HCT116 (cell line): ENCODE data around the gene DLG4. TPM values are rescaled to one million over a fixed set of nuclear protein-coding genes. Genes with fewer than 3 reads are reported as not detected.

Experiments used
- ATAC-seq: fragments of 200-7000 bp; cut with Tn5 transposase; 2 replicates; pipeline ENCODE4 v1.9.1; 2020; ENCODE audit warnings: mild to moderate bottlenecking, moderate library complexity
- BruUV-seq: library from RNA; stranded (reverse); fragments of 400-500 nt; replicated peaks from 2 replicates; lab custom pipeline; 2021; lab: Mats Ljungman, UMichigan
- CTCF ChIA-PET: fragments of 300-600 bp; sonication (Branson Sonifier 250); formaldehyde crosslinking; loops from one replicate; lab custom pipeline; 2021; ENCODE audit warnings: antibody characterized with exemption; lab: Charles Lee
- POLR2A ChIA-PET: fragments of 300-600, 350-600 bp; sonication (Branson Sonifier 250); formaldehyde crosslinking; loops from one replicate; lab custom pipeline; 2021; ENCODE audit warnings: antibody characterized with exemption; lab: Charles Lee
- RAD21 ChIA-PET, 2 experiments: fragments of 300-600 bp; sonication (Branson Sonifier 250); formaldehyde crosslinking; loops; one replicate each; lab custom pipeline; 2023; ENCODE audit warnings: low total read pairs in 2 of 2; ENCODE audit not compliant: uncharacterized antibody in 2 of 2, unreplicated experiment in 2 of 2, low non-redundant PET in 1 of 2; lab: Charles Lee
- DNase-seq: peaks from one replicate; pipeline ENCODE4 v3.0.0-alpha.2; 2010; ENCODE audit warnings: low read depth, low spot score
- H2AFZ ChIP-seq: fragments of 200-600 bp; shearing (Covaris generic), sonication (generic); 2 replicates; pipeline ENCODE4 v1.6.1; 2017; ENCODE audit warnings: low read depth, mixed run types, mixed read lengths, antibody characterized with exemption, low read length; ENCODE audit not compliant: poor library complexity, severe bottlenecking
- H3K27ac ChIP-seq: 2 replicates; pipeline ENCODE4 v1.5.1; 2012; ENCODE audit warnings: low read depth, low read length
- H3K27me3 ChIP-seq: fragments of 200-600 bp; sonication (generic); 2 replicates; pipeline ENCODE4 v1.6.1; 2016; ENCODE audit warnings: mixed run types, low read length, mixed read lengths; ENCODE audit not compliant: insufficient read depth
- H3K36me3 ChIP-seq, 2 experiments: fragments of 200-500 bp in 1 of 2; fragments of 200-600 bp in 1 of 2; sonication (Bioruptor generic) in 1 of 2; sonication (generic) in 1 of 2; 2 replicates each; pipeline versions ENCODE4 v1.5.1 to v1.6.1; 2014 to 2016; ENCODE audit warnings: low read length in 2 of 2, inconsistent platforms in 1 of 2, mixed read lengths in 1 of 2, mixed run types in 1 of 2; ENCODE audit not compliant: insufficient read depth in 2 of 2, control insufficient read depth in 1 of 2
- H3K4me1 ChIP-seq, 2 experiments: fragments of 200-600 bp in 1 of 2; sonication (generic) in 1 of 2; 2 replicates each; pipeline versions ENCODE4 v1.5.1 to v1.6.1; 2012 to 2017; ENCODE audit warnings: low read length in 2 of 2, inconsistent platforms in 1 of 2, mild to moderate bottlenecking in 1 of 2, mixed read lengths in 1 of 2, mixed run types in 1 of 2, moderate library complexity in 1 of 2; ENCODE audit not compliant: insufficient read depth in 2 of 2, control insufficient read depth in 1 of 2
- H3K4me2 ChIP-seq: fragments of 200-600 bp; sonication (generic); 2 replicates; pipeline ENCODE4 v1.6.1; 2017; ENCODE audit warnings: mixed run types, low read length, mixed read lengths
- H3K4me3 ChIP-seq, 2 experiments: fragments of 200-600 bp in 1 of 2; sonication (generic) in 1 of 2; replicated peaks in 1 of 2; 2 replicates each; pipeline ENCODE4 v1.5.1; 2011 to 2016; ENCODE audit warnings: low read length in 2 of 2, control low read depth in 1 of 2, low read depth in 1 of 2, mild to moderate bottlenecking in 1 of 2, mixed read lengths in 1 of 2, mixed run types in 1 of 2
- H3K79me2 ChIP-seq: fragments of 200-600 bp; sonication (generic); 2 replicates; pipeline ENCODE4 v1.6.1; 2017; ENCODE audit warnings: mild to moderate bottlenecking, mixed run types, low read length, moderate library complexity, mixed read lengths; ENCODE audit not compliant: insufficient read depth
- H3K9ac ChIP-seq: fragments of 200-600 bp; sonication (generic); 2 replicates; pipeline ENCODE4 v1.6.1; 2016; ENCODE audit warnings: low read length, mixed read lengths
- H3K9me2 ChIP-seq: fragments of 200-600 bp; sonication (generic), shearing (Covaris generic); 2 replicates; pipeline ENCODE4 v1.6.1; 2017; ENCODE audit warnings: mixed run types, mild to moderate bottlenecking, moderate library complexity; ENCODE audit not compliant: insufficient read depth
- H3K9me3 ChIP-seq, 2 experiments: fragments of 200-500 bp in 1 of 2; fragments of 200-600 bp in 1 of 2; sonication (Bioruptor generic) in 1 of 2; sonication (generic) in 1 of 2; 2 replicates each; pipeline ENCODE4 v1.6.1; 2014 to 2017; ENCODE audit warnings: low read length in 2 of 2, mixed read lengths in 2 of 2, inconsistent platforms in 1 of 2, low read depth in 1 of 2, mild to moderate bottlenecking in 1 of 2, mixed run types in 1 of 2, moderate library complexity in 1 of 2; ENCODE audit not compliant: control insufficient read depth in 1 of 2, insufficient read depth in 1 of 2
- H4K20me1 ChIP-seq: fragments of 200-600 bp; sonication (generic), shearing (Covaris generic); 2 replicates; pipeline ENCODE4 v1.6.1; 2017; ENCODE audit warnings: mixed run types, mild to moderate bottlenecking, moderate library complexity; ENCODE audit not compliant: insufficient read depth
- CEBPB ChIP-seq: IDR thresholded peaks from 2 replicates; pipeline ENCODE4 v1.6.1; 2012; ENCODE audit warnings: low read depth
- EGR1 ChIP-seq: IDR thresholded peaks from 2 replicates; pipeline ENCODE4 v1.6.1; 2012; ENCODE audit warnings: low read depth
- EZH2 ChIP-seq: fragments of 200-600 bp; sonication (generic); IDR thresholded peaks from 2 replicates; pipeline ENCODE4 v1.6.1; 2017; ENCODE audit warnings: antibody characterized with exemption, mixed run types
- MAX ChIP-seq: IDR thresholded peaks from 2 replicates; pipeline ENCODE4 v1.6.1; 2012
- POLR2AphosphoS5 ChIP-seq: IDR thresholded peaks from 2 replicates; pipeline ENCODE4 v1.6.1; 2011; ENCODE audit warnings: mild to moderate bottlenecking, low read depth, low read length, moderate library complexity
- SP1 ChIP-seq: IDR thresholded peaks from 2 replicates; pipeline ENCODE4 v1.6.1; 2012; ENCODE audit warnings: low read depth
- YY1 ChIP-seq: IDR thresholded peaks from 2 replicates; pipeline ENCODE4 v1.6.1; 2011; ENCODE audit warnings: low read length, low read depth, moderate library complexity, mild to moderate bottlenecking; ENCODE audit not compliant: insufficient replicate concordance; ENCODE audit errors: extremely low read depth
- ZBTB33 ChIP-seq: IDR thresholded peaks from 2 replicates; pipeline ENCODE4 v1.6.1; 2011; ENCODE audit warnings: mild to moderate bottlenecking, low read length, moderate library complexity; ENCODE audit not compliant: insufficient replicate concordance; ENCODE audit errors: extremely low read depth
- ZNF274 ChIP-seq: fragments of 200-500 bp; sonication (Bioruptor generic); IDR thresholded peaks from 2 replicates; pipeline ENCODE4 v1.6.1; 2014; ENCODE audit warnings: mild to moderate bottlenecking, low read depth, low read length, inconsistent platforms
- intact Hi-C: fragments of 100-400 bp; cut with micrococcal nuclease; formaldehyde crosslinking; loops from 2 replicates; pipeline ENCODE4 v1.10.0; 2022
- total RNA-seq: library from RNA; stranded (reverse); gene quantifications from one replicate; pipeline ENCODE4 v1.2.1, GENCODE V29; 2021; ENCODE audit not compliant: unreplicated experiment

Gene DLG4
- total RNA-seq, 1 experiment from 2014 or later = 15.0 TPM

- DNase-seq (no peak), ATAC-seq (no peak)
- Histone ChIP-seq H3K4me1 (peaks cover 7 to 15% of the 10 kb centered on the region in 2 experiments), H3K27ac (no peak overlapping the region), H3K9me3 (peaks cover 0 to 7% of the 10 kb centered on the region in 2 experiments; a peak in 1 of 4 replicates), H2AFZ (no peak overlapping the region), H3K9ac (no peak overlapping the region), H3K36me3 (no peaks in the 10 kb centered on the region), H3K27me3 (no peaks in the 10 kb centered on the region), H3K9me2 (no peaks in the 10 kb centered on the region), H3K4me3 (no peak overlapping the region), H3K79me2 (no peaks in the 10 kb centered on the region), H4K20me1 (no peaks in the 10 kb centered on the region), H3K4me2 (no peak overlapping the region)
- intact Hi-C loops = no loop called here
- BruUV-seq = no TSS peak
- CTCF ChIA-PET = no interaction called here
- POLR2A ChIA-PET = no interaction called here
- TF ChIP-seq POLR2AphosphoS5 = no peak
- TF ChIP-seq CEBPB = no peak
- TF ChIP-seq MAX = no peak
- no peak for TF ChIP-seq YY1
- RAD21 ChIA-PET = no interaction called here
These were observed 44.9 kb downstream of the DLG4 start for GRCh38 chr17:7174603-7175326.

- no peak for DNase-seq
- no TSS peak for BruUV-seq
- Histone ChIP-seq H3K27ac (no peak overlapping the region), H3K4me3 (no peak overlapping the region), H3K9me2 (no peaks in the 10 kb centered on the region), H2AFZ (no peak overlapping the region), H3K4me1 (peaks cover 7 to 15% of the 10 kb centered on the region in 2 experiments), H3K9me3 (peaks cover 0 to 8% of the 10 kb centered on the region in 2 experiments; a peak in 1 of 4 replicates), H3K4me2 (no peak overlapping the region), H3K27me3 (no peaks in the 10 kb centered on the region), H3K9ac (no peak overlapping the region), H3K79me2 (no peaks in the 10 kb centered on the region)
- RAD21 ChIA-PET = no interaction called here
- intact Hi-C loops = no loop called here
- CTCF ChIA-PET = no interaction called here
- POLR2A ChIA-PET = no interaction called here
- no peak for TF ChIP-seq SP1
- TF ChIP-seq ZNF274 = no peak
- TF ChIP-seq ZBTB33 = no peak
- TF ChIP-seq EGR1 = no peak
- TF ChIP-seq EZH2 = no peak
- TF ChIP-seq, all 23 proteins: peak for 0
- Histone ChIP-seq H4K20me1 (no peaks in the 10 kb centered on the region), H3K36me3 (no peaks in the 10 kb centered on the region)
- ATAC-seq = no peak
These were observed 45.7 kb downstream of the DLG4 start for GRCh38 chr17:7173687-7174602.
